Activated T-helper 17 cell treated with anti-CD3 and anti-CD28 coated beads, Interleukin-2, amount 50 U/mL, for 72 hours (primary cell): ENCODE data around the gene KRTAP10-10. TPM values are rescaled to one million over a fixed set of nuclear protein-coding genes. Genes with fewer than 3 reads are reported as not detected.

Experiments used
- ATAC-seq: fragments of 150-1000 bp; cut with Tn5 transposase; replicated peaks from 2 replicates; pipeline ENCODE4 v1.10.0; 2021; ENCODE audit warnings: mild to moderate bottlenecking, moderate library complexity
- H3K27ac Mint-ChIP-seq: one replicate; pipeline ENCODE4 v1.8.0; 2022; ENCODE audit warnings: mixed read lengths
- H3K27me3 Mint-ChIP-seq: one replicate; pipeline ENCODE4 v1.8.0; 2022; ENCODE audit warnings: mixed read lengths
- H3K36me3 Mint-ChIP-seq: one replicate; pipeline ENCODE4 v1.8.0; 2022; ENCODE audit warnings: low read depth, mild to moderate bottlenecking, mixed read lengths
- H3K4me1 Mint-ChIP-seq: one replicate; pipeline ENCODE4 v1.8.0; 2022; ENCODE audit warnings: mixed read lengths
- H3K4me3 Mint-ChIP-seq: one replicate; pipeline ENCODE4 v1.8.0; 2022; ENCODE audit warnings: mild to moderate bottlenecking, mixed read lengths
- H3K9me3 Mint-ChIP-seq: one replicate; pipeline ENCODE4 v1.8.0; 2022; ENCODE audit warnings: mixed read lengths
- total RNA-seq, 2 donors: library from RNA; stranded (reverse); gene quantifications; one replicate each; pipeline ENCODE4 v1.2.3, GENCODE V29; 2022

KRTAP10-10 gene
- total RNA-seq, 2 donors from 2014 or later = not detected

DNA sequence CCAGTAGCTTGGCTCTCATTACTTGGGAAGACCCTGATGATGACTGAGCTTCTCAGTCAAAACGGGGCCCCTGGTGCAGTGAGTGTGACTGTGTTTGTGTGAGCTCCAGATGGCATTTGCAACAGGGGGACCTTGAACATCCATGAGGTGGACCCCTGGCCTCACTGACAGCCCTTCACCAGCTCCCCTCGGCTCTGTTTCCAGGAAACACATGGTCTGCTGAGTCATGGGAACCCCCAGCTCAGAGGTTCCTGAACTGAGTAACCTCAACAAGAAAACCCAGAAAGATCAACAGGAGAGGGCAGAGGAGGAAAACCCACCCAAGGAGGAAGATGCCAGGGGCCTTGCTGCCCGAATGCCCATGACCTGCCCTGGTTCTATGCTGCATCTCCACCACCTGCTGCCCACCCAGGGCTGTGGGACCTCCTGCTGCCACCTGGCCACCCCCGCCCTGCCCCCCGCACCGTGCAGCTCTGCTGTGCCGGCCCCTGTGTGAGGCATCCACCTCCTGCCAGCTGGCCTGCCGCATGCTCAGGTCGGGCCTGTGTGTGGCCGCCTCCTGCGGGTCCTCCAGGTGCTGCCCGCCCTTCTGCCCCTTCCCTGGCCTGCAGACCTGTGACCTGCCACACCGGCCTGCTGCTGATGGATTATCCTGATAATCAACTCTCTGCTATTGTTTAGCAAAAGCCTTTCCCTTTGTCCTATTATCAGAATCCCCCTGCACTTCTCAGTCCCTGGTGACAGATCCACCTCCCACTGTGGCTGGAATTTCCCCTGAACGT is 49.0 kb downstream of the KRTAP10-10 start:
- Mint-ChIP-seq H3K36me3 (no peaks in the 10 kb centered on the region), H3K4me3 (no peak overlapping the region), H3K9me3 (no peaks in the 10 kb centered on the region), H3K4me1 (peaks cover 7% of the 10 kb centered on the region), H3K27me3 (peaks cover 10% of the 10 kb centered on the region), H3K27ac (no peak overlapping the region)
- ATAC-seq = no peak

DNA sequence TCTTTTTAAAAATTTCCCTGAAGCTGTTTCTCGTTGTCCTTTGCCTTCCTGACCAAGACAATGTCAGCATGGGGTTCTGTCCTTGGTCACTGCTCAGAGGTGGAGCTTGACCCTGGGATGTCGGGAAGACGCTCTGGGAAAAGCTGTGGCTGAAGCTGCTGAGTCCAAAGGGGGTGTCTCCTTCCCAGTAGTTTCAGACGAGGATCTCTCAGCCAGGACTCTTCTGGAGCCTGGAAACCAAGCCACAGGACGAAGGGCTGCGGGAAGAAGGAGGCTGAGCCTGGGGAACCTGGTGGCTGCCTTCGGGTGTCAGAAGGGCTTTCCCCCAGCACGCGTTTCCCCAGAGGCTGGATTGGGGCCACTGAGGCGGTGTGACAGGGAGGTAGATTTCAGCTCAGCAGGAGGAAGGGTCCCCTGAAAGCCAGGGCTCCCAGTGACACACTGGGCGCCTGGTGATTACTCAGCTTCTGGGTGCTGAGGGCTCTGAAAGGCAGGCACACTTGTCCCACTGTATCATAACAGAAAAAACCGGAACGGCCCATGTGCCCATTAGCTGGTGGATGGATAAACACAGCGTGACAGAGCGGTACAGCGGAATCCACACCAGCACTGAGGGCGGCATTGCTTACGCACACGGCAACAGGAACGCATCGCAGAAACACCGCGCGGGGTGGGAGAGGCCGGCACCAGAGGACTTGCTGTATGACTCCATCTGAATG is 49.8 kb downstream of the KRTAP10-10 start:
- no peaks in the 10 kb centered on the region for H3K9me3 Mint-ChIP-seq
- no peak overlapping the region for H3K4me3 Mint-ChIP-seq
- peaks cover 7% of the 10 kb centered on the region for H3K4me1 Mint-ChIP-seq
- H3K27me3 Mint-ChIP-seq = peaks cover 10% of the 10 kb centered on the region
- ATAC-seq = no peak
- no peak overlapping the region for H3K27ac Mint-ChIP-seq
- H3K36me3 Mint-ChIP-seq = no peaks in the 10 kb centered on the region

DNA sequence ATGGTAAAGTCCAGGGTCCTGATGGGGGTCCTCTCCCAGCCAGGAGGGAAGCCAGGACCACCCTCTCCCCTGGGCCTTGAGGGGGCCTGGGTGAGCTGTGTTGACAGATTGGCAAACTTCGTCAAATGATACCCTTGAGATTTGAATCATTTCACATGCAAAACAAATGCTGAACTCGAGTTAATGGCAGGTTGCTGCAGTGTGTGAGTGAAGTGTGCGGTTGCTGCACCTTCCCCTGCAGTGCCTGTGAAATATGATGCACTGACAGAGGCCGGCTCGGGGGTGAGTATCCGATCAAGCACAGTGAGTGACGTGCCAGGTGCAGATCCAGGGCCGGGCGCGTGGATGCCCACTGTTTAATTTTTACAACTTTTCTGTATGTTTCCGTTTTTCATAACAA is 50.5 kb downstream of the KRTAP10-10 start:
- no peak for ATAC-seq
- no peaks in the 10 kb centered on the region for H3K36me3 Mint-ChIP-seq
- no peak overlapping the region for H3K4me3 Mint-ChIP-seq
- no peaks in the 10 kb centered on the region for H3K9me3 Mint-ChIP-seq
- H3K27ac Mint-ChIP-seq = no peak overlapping the region
- H3K27me3 Mint-ChIP-seq = peaks cover 10% of the 10 kb centered on the region
- H3K4me1 Mint-ChIP-seq = peaks cover 7% of the 10 kb centered on the region

Other genes with a start within 250 kb of the KRTAP10-10 start
- 1 to 10 TPM; 3.5 TPM for gene LRRC3, start 181.8 kb upstream of the KRTAP10-10 start, total RNA-seq
- gene KRTAP10-1, start 97.2 kb upstream of the KRTAP10-10 start, total RNA-seq = not detected
- not detected for gene KRTAP10-2, start 85.9 kb upstream of the KRTAP10-10 start, total RNA-seq
- gene KRTAP10-3, start 78.6 kb upstream of the KRTAP10-10 start, total RNA-seq = not detected
- gene KRTAP10-4, start 63.6 kb upstream of the KRTAP10-10 start, total RNA-seq = not detected
- gene KRTAP10-5, start 56.8 kb upstream of the KRTAP10-10 start, total RNA-seq = not detected
- not detected for gene KRTAP10-6, start 44.9 kb upstream of the KRTAP10-10 start, total RNA-seq
- gene KRTAP10-7, start 36.8 kb upstream of the KRTAP10-10 start, total RNA-seq = not detected
- gene KRTAP10-8, start 25.3 kb upstream of the KRTAP10-10 start, total RNA-seq = not detected
- gene KRTAP10-9, start 10.3 kb upstream of the KRTAP10-10 start, total RNA-seq = not detected
- gene KRTAP10-11, start 9.1 kb downstream of the KRTAP10-10 start, total RNA-seq = not detected
- not detected for gene KRTAP12-4, start 17.3 kb downstream of the KRTAP10-10 start, total RNA-seq
- not detected for gene KRTAP12-3, start 20.6 kb downstream of the KRTAP10-10 start, total RNA-seq
- gene KRTAP12-2, start 29.6 kb downstream of the KRTAP10-10 start, total RNA-seq = not detected
- gene KRTAP12-1, start 44.8 kb downstream of the KRTAP10-10 start, total RNA-seq = not detected
- gene KRTAP10-12, start 59.8 kb downstream of the KRTAP10-10 start, total RNA-seq = not detected
- under 1 TPM in 1 of 2 donors, not detected in 1; 0.08 TPM for gene TSPEAR, start 74.2 kb downstream of the KRTAP10-10 start, total RNA-seq
- 100 to 1,000 TPM in 1 of 2 donors, 10 to 100 TPM in 1; 88.9 to 136 TPM for gene UBE2G2, start 164.5 kb downstream of the KRTAP10-10 start, total RNA-seq
- gene SUMO3, start 180.7 kb downstream of the KRTAP10-10 start, total RNA-seq = 10 to 100 TPM; 52.6 to 86.2 TPM
- gene PTTG1IP, start 236.3 kb downstream of the KRTAP10-10 start, total RNA-seq = 10 to 100 TPM; 76.5 to 78.8 TPM